Colon (tissue), 2 donors: ENCODE data around the gene NR5A1.

ENCODE experiments used
- FAIRE-seq: peaks from 2 replicates; lab custom pipeline; 2012; peaks lifted over from hg19 to GRCh38; lab: Jason Lieb, UNC
- donor health status: control.
- donor health status: control.

NR5A1 gene

DNA sequence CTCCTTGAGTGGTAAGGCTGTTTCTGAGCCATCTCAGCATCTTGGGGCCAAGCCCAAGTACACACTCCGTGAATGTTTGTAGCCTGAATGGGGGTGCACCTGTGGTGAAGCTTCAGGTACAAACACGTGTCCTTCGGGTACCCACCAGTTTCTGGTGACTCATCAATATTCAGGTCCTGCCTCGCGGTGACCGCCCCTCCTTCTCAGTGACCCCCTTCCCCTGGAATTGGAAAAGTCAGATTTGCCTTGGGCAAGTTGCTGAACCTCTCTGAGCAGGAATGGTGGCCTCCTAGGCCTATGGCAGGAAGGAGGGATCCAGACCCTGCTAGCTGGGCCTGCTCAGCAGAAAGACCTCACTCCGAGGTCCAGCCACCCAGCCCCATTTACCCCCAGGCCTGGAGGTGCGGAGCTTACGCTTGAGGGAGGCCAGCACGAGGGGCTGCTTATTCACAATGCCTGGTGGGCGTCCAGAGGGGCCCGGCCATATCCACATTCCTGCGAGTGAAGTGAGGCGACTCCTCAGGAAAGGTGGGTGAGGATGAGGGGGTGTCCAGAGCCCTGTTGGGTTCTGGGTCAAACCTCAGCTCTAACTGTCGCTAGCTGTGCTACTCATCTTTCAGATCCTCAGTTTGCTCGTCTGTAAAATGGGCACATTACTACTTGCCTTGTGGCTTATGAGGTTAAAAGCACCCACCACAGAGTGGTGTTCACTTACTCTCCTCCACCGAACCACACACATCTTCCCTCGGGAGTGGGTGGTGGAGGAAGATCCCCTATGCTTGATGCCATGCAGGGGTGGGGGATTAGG is 49.9 kb downstream of the NR5A1 start:
- FAIRE-seq = no peak

DNA sequence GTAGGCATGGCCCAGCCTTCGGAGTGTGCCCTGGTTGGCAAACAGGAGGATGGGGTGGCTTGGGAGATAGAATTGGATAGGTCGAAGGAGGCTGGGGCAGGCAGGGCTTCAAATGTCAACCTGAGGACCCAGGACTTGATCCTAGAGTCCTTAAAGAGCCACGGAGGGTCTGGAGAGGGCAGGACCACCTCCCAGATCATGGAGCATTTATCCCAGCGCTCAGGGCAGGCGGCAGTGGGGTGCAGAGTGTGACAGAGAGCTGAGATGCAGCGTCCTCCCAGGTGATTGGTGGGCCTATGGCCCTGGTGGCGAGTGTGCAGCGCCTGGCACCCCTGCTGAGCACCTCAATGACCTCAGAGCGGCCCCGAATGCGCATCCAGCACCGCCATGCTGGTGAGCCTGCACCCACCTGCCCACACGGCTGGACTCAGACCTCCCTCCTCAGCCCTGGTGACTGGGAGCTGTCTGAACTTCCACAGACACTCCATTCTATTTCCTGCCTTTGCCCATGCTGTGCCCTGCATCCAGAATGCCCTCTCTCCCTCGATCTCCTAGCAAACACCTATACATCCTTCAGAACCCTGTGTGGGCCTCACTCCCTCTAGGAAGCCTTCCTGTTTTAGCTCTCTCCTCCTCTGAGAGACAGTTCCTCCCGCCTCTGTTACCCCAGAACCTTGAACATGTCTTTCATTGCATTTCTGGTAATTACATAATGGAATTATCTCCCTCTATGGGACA is 50.7 kb downstream of the NR5A1 start:
- no peak for FAIRE-seq

DNA sequence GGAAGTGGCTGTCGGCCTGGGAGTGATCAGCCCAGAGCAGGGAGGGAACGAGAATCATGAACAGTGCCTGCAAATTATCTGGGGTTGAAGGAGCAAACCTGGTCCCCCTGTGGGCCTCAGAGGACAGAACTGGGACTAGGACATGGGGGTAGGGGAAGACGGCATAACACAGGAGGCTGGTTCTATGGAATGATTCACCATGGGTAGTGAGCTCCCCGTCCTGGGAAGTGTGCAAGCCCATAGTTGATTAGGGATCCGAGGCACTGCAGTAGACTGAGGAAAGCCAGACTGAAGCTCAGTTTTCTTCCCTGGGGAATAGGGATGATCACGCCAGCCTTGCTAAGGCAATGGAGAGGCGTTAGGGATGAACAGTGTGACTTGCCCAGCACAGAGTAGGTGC is 51.4 kb downstream of the NR5A1 start:
- FAIRE-seq = no peak

DNA sequence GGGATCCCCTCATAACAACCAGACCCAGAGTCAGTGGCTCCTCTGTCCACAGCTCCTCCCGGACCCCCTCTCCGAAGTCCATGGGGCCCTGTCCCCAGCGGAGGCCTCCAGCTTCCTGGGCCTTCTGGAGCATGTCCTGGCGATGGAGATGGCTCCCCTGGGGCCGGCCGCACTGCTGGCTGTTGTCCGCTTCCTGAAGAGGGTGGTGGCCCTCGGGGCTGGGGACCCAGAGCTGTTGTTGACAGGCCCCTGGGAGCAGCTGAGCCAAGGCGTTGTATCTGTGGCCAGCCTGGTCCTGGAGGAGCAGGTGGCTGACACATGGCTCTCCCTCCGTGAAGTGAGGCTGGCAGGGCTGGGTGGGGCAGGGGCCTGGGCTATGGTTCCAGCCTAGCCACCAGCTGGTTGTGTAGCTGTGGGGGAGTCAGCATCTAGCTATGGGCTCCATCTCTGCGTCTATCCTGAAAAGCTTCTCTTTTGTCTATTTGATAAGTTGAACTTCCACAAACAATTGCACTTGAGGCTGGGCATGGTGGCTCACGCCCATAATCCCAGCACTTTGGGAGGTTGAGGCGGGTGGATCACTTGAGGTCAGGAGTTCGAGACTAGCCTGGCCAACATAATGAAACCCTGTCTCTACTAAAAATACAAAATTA is 52.3 kb downstream of the NR5A1 start:
- no peak for FAIRE-seq

DNA sequence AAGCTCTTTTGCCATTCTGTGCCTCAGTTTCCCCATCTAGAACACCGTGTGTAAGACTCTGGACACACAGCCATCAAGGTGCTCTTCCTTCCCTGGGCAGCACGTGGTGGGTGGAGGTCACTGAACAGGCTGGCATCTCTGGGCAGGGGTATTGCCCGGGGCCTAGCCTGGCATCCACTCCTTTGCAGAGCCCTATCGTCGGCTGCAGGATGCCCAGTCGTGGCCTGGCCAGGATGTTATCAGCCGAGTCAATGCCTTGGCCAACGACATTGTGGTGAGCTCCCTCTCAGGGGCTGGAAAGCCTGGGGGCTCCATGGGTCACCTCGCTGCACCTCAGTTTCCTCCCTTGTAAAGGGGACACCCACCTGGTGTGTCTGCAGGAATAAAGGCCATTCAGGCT is 52.9 kb downstream of the NR5A1 start:
- FAIRE-seq = no peak

DNA sequence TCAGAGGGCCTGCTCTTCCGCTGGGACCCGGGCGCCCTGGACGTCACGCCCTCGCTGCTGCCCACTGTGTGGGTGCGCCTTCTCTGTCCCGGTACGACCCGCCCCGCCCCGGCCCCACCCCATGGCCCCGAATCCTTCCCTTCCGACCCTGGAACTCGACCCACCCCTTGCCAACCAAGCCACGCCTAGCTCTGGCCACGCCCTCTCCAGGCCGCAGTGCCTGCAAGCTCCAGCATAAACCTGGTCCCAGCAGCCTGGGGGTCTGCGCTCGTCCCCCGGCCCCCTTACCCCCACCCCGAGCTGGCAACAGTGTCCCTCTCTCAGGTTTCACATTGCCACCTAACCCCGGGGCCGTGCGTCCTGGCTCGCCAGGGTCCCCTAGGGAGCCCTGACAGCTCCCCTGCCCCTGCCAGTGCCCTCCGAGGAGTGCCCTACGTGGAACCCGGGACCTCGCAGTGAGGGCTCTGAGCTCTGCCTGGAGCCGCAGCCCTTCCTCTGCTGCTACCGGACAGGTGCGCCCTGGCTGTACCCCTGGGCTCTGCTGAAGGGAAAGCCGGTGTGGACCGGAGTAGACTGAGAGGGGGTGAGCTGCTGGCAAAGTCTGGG is 53.5 kb downstream of the NR5A1 start:
- no peak for FAIRE-seq

DNA sequence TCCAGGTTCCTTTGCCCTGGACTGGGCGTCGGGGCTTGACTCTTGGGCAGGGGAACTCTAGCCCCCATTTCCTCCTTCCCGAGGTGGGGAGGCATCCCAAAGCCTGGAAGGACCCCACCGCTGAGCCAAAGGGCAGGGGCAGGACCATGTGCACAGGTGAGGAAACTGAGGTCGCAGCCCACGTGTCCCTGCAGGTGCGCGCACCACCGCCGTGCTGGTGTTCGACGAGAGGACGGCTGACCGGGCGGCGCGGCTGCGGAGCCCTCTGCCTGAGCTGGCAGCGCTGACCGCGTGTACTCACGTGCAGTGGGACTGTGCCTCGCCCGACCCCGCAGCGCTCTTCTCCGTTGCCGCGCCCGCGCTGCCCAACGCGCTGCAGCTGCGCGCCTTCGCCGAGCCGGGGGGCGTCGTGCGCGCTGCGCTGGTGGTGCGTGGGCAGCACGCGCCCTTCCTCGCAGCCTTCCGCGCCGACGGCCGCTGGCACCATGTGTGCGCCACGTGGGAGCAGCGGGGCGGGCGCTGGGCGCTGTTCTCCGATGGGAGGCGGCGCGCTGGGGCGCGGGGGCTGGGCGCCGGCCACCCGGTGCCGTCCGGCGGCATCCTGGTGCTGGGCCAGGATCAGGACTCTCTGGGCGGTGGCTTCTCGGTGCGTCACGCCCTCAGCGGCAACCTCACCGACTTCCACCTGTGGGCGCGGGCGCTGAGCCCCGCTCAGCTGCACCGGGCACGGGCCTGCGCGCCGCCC is 54.2 kb downstream of the NR5A1 start:
- FAIRE-seq = no peak

DNA sequence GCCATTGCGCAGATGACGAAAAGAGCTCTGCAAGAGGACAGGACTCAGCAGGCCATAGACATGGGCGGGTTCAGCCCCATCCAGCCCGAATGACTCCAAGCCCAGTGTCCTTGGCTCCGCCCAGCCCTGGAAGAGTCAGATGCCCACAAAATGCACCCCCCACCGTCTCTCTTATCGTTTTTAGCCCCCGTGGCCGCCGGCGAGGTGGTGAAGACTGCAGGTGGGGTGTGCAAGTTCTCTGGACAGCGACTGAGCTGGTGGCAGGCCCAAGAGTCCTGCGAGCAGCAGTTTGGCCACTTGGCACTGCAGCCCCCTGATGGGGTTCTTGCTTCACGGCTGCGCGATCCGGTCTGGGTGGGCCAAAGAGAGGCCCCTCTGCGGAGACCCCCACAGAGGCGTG is 54.9 kb downstream of the NR5A1 start:
- no peak for FAIRE-seq

DNA sequence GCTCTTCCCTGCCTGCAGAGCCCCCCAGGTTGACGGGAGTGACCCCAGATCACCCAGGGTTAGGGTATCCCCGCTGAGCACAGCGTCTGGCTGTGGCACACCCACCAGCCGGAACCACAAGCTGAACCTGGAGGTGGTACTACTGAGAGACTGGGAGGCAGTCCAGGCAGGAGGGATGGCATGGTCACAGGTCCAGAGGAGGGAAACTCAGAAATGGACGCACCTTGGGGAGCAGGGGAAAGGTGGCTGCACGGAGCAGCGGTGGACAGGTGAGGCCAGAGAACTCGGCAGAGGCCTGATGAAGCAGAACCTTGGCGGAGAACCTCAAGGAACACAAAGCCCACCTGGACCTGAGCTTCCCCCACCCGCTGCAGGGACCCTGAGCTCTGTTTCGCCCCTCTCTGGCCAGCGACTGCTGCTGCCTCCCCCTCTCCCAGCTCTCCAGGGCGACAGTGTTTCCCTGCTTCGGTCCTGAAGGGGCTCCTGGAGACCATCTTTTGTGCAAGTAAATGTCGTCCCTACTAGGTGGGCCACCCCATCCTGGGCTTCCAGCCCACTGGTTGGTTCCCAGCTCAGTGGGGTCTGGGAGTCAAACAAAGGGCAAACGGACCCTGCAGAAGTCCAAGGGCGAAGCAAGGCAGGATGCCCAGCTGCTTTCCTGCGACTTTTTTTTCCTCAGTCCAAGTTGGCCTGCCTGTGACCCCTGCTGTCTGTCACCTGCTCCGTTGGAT is 56.1 kb downstream of the NR5A1 start:
- no peak for FAIRE-seq

DNA sequence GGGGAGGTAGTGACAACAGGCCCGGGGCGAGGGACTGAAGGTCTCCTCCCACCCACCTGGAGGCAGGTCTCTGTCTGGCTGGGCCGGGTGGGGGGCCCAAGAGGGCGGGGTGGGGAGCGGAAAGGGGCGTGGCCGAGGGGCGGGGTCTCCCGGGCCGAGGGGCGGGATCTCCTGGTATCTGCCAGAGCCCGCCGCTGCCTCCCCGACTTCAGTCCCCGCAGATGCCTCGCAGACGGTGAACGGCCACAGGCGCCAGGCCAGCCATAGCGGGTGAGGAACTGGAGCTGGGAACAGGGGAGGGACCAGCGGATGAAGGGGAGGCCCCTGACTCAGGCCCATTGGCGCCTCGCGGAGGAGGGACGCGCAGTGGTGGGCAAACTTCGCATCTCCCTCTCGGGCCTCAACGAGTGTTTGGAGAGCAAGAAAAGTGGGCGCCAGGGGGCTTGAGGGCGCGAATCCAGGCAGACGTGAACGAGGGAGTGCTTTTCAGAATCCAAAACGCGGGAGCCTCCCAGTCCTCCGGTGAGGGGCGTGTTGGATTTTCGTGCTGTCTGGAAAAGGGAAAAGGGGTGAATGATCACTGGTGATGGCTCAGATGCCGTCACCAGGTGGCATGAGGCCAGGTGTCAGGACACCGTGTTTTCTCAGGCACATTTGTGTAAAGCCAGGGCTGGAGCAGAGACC is 56.8 kb downstream of the NR5A1 start, which contains the start of gene ADGRD2:
Gene ADGRD2, plus strand, starts transcription at position 211 of the 684 bp plus-strand sequence. CDS start 1,216 bp downstream, outside the sequence.
- no peak for FAIRE-seq

DNA sequence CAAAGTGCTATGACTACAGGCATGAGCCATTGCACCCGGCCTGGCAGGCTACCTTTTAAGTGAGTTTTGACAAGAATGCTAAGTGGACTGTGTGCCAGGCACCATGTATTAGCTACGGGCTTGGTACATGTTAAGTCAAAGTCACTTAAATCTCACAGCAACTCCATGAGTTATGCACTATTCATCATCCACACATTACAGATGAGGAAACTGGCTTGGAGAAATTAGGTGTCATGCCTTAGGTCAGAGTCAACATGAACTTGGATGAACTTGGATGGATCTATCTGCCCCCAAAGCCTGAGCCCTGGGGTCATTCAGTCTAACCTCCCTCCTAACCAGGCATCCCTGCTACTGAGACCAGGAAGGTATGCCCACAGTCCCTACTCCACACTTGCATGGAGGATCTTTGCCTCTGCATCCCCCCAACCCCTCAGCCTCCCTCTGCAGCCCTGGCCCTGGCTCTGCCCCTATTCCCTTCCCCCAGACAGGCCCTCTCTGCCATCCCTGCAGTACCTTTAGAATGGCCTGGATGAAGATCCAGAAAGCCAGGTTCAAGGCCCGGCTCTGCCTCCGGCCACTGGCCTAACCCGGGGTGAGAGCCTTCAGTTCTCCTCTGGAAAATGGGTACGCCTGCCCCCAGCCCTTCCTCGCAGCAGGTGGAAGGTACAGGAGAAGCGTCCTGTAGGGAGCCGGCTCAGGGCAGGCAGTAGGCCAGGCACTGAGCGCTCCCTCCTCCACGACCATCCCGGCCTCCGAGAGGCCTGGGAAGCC is 57.6 kb downstream of the NR5A1 start:
- FAIRE-seq = no peak

DNA sequence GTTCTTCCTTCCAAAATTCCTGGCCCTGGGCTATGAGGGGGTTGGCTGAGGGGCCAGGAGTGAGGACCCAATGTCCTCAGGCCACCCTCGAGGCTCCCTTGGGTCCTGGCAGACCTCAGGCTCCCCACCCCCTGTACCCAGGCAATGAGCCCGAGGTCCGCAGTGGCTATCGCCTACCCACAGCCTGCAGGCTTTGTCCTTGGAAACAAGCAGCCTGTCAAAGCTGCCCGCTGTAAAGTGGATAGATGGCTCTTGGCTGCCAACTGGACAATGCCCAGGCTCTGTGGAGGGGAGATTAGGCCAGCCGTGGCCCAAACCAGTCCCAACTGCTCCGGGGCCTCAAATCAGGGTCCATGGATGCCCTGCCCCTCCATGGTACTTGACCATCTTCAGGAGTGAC is 59.2 kb downstream of the NR5A1 start:
- no peak for FAIRE-seq

DNA sequence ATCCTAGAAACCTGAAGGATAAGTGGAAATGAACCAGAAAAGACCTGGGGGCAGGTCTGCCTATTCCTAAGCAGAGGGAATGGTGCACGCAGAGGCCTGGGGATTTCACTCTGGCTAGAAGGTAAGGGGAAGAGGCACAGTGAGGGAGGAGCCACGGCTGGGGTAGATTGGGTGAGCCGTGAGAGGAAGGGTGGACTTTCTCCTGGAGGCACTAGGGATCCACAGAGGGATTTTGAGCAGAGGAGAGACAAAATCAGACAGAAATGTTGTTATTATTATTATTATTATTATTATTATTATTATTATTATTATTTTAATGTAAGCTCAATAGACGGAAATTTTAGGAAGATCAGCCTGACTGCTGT is 59.9 kb downstream of the NR5A1 start:
- FAIRE-seq = no peak

DNA sequence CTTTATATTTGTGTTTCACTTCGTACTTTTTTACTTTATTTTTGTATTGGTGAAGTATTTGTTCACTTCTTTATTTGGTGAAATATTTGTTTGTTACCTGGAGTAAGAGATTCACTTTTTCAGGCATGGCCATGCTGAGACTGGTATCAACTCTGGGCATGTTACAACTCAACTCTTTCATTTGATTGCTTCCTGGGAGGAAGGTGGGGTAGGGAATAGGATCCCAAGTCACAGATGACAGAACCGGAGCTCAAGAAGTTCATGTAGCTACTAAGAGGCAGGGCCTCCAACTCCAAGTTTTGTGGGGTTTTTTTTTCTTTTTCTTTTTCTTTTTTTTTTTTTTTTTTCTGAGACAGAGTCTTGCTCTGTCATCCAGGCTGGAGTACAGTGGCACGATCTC is 63.0 kb downstream of the NR5A1 start:
- no peak for FAIRE-seq

DNA sequence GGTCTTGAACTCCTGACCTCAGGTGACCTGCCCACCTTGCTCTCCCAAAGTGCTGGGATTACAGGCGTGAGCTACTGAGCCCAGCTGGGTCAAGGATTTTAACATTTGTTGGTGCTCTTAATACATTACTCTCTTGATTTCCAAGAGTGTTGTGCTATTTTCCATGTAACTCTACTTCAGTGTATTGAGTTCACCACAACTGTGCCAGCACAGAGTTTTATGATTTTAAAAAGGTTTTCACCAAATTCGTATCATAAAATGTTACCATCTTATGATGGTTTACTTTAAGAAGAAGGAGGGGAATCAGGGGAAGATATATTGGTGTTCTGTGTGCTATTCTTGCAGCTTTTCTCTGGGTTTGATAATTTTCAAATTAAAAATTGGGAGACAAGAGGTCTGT is 63.6 kb downstream of the NR5A1 start:
- FAIRE-seq = no peak

DNA sequence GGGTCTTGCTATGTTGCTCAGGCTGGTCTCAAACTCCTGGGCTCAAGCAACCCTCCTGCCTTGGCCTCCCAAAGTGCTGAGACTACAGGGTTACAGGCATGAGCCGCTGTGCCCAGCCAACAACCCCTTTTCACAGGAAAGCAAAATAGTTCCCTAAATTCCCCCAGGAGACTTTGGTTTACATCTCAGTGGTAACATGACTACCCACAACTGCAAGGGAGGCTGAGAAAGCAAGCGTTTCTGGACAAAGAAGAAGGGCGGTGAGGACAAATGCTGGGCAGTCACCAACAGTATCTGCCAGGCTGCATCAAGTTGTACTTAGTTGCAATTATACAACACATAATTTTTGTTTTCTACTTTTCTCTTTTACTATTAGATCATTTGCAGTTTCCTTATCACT is 64.4 kb downstream of the NR5A1 start:
- FAIRE-seq = no peak

DNA sequence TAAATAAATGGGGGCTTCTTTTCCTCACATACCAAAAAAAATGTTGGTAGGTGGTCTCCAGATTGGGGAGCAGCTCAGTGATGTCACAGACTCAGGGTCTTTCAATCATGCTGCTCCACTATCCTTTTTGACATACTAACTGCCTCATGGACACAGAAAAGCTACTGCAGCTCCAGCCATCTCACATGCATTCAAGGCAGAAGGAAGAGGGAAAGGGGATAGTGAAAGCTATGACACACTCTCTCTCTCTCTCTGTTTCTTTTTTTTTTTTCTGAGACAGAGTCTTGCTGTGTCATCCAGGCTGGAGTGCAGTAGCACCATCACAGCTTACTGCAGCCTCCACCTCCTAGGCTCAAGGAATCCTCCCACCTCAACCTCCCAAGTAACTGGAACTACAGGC is 64.8 kb downstream of the NR5A1 start:
- FAIRE-seq = no peak

DNA sequence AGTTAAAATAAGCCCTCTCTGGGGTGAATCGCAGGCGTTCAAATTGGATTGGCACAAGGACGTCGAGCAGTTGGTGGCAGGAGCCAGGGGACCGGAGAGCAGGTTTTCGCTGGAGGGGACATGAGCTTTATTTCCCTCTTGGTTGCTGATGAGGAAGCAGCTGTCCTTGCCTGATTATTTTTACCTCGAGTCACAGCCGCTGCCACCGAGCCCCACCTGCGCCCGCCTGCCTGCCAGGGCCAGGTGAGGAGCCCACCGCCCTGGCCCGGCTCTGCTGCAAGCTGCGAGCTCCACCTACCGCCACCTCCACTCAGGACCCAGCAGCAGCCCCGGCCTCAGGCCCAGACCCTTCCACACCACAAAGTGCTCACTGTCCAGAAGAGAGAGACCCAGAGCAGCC is 65.9 kb downstream of the NR5A1 start:
- no peak for FAIRE-seq

DNA sequence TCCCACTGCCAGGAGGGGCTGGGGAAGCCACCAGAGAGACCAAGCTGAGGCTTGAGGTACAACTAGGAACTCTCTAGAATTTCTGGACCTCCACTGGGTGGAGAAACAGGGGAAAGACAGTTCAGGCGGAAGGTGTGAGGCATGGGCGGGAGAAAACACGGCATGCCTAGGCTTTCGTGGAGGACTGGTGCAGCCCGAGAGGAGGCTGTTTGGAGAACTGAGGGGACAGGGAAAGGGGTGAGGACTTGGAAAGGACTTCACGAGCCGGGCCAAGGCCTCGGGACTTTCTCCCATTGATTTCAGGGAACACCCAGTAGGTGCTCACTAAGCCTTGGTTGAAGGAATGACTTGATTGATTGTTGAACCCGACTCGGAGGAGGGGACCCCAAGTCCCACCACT is 66.4 kb downstream of the NR5A1 start:
- no peak for FAIRE-seq

DNA sequence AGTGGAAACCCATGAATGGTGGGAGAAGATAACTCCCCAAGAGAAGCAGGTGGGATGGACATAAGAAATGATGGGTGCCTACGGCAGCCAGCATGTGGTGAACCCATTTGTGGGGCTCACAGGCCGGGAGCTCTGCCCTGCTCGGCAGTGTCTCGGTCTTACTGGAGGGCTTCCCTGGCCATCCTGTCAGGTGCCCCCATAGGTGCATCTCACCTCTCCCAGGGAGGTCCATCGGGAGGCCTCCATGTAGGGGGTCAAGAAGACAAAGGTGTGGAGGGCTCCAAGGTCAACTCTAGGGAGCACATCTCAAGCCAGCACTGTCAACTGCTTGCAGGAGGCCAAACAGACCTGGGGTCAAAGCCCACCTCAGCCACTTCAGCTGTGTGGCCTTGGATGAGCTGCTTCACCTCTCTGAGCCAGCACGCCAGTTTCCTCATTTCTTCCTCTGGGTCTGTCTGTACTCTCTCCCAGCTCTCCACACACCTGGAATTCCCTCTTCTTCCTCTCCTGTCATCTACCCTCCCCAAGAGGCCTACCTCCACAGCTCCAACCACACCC is 67.4 kb downstream of the NR5A1 start:
- no peak for FAIRE-seq
